Mucosa of stomach (tissue), 1 donor: ENCODE results near the gene SHISA7.
"Not testable (repeated sequence)": the region's sequence is repeated elsewhere in the genome, so short reads cannot be mapped to it uniquely, and the experiment has no call there.

ENCODE experiments used
- H3K27me3 ChIP-seq: one replicate; pipeline ENCODE4 v1.7.0; 2013; ENCODE audit warnings: mild to moderate bottlenecking, low read length; ENCODE audit not compliant: control insufficient read depth, insufficient read depth
- H3K36me3 ChIP-seq: one replicate; pipeline ENCODE4 v1.7.0; 2013; ENCODE audit warnings: low read length; ENCODE audit not compliant: control insufficient read depth, insufficient read depth
- H3K4me1 ChIP-seq: one replicate; pipeline ENCODE4 v1.7.0; 2013; ENCODE audit warnings: mild to moderate bottlenecking, low read length; ENCODE audit not compliant: control insufficient read depth, insufficient read depth
- H3K4me3 ChIP-seq: one replicate; pipeline ENCODE4 v1.7.0; 2013; ENCODE audit warnings: low read length
- H3K9ac ChIP-seq: one replicate; pipeline ENCODE4 v1.7.0; 2013; ENCODE audit warnings: mild to moderate bottlenecking, low read length, moderate library complexity
- H3K9me3 ChIP-seq: one replicate; pipeline ENCODE4 v1.7.0; 2013; ENCODE audit warnings: mild to moderate bottlenecking, low read length, moderate library complexity; ENCODE audit not compliant: control insufficient read depth
- donor health status: Pancreatic carcinoma.

The SHISA7 gene

GRCh38 chr19:55410168-55410567, 32.9 kb downstream of the SHISA7 start:
- H3K4me1 ChIP-seq, result peaks cover 16% of the 10 kb centered on the region
- no peaks in the 10 kb centered on the region for H3K36me3 ChIP-seq
- H3K9ac ChIP-seq, result no peak overlapping the region
- no peaks in the 10 kb centered on the region for H3K27me3 ChIP-seq
- no peaks in the 10 kb centered on the region for H3K9me3 ChIP-seq
- no peak overlapping the region for H3K4me3 ChIP-seq

DNA sequence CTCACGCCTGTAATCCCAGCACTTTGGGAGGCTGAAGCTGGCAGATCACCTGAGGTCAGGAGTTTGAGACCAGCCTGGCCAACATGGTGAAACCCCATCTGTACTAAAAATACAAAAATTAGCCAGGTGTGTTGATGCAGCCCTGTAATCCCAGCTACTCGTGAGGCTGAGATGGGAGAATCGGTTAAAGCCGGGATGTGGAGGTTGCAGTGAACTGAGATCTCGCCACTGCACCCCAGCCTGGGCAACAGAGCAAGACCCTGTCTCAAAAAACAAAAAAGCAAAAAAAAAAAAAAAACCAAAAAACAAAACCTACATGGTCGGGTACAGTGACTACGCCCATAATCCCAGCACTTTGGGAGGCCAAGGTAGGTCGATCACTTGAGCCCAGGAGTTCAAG, 33.9 kb downstream of the SHISA7 start:
- peaks cover 16% of the 10 kb centered on the region for H3K4me1 ChIP-seq
- H3K9me3 ChIP-seq, H3K36me3 ChIP-seq, H3K27me3 ChIP-seq, H3K4me3 ChIP-seq, H3K9ac ChIP-seq: not testable (repeated sequence)

GRCh38 chr19:55408533-55408872, 34.6 kb downstream of the SHISA7 start:
- peak overlapping the region; percentile 6 for H3K4me3 ChIP-seq
- peaks cover 16% of the 10 kb centered on the region for H3K4me1 ChIP-seq
- H3K36me3 ChIP-seq, result no peaks in the 10 kb centered on the region
- H3K9me3 ChIP-seq, result no peaks in the 10 kb centered on the region
- H3K9ac ChIP-seq, result peak overlapping the region; percentile 11
- H3K27me3 ChIP-seq, result no peaks in the 10 kb centered on the region

GRCh38 chr19:55407800-55408532, 35.1 kb downstream of the SHISA7 start:
- Histone ChIP-seq H3K4me1 (peaks cover 16% of the 10 kb centered on the region), H3K4me3 (peak overlapping the region; percentile 6), H3K36me3 (no peaks in the 10 kb centered on the region), H3K27me3 (no peaks in the 10 kb centered on the region), H3K9me3 (no peaks in the 10 kb centered on the region), H3K9ac (peak overlapping the region; percentile 84)

GRCh38 chr19:55407550-55407799, 35.6 kb downstream of the SHISA7 start, which contains the start of gene UBE2S:
UBE2S (minus strand) TSS chr19:55407788; CDS start chr19:55407589, 199 bp downstream.
- Histone ChIP-seq H3K4me3 (peak within 1 kb of the TSS; percentile 44), H3K4me1 (peaks cover 16% of the 10 kb centered on the region), H3K9ac (peak within 1 kb of the TSS; percentile 84)
- H3K9me3 ChIP-seq, H3K27me3 ChIP-seq, H3K36me3 ChIP-seq: not testable (repeated sequence)

DNA sequence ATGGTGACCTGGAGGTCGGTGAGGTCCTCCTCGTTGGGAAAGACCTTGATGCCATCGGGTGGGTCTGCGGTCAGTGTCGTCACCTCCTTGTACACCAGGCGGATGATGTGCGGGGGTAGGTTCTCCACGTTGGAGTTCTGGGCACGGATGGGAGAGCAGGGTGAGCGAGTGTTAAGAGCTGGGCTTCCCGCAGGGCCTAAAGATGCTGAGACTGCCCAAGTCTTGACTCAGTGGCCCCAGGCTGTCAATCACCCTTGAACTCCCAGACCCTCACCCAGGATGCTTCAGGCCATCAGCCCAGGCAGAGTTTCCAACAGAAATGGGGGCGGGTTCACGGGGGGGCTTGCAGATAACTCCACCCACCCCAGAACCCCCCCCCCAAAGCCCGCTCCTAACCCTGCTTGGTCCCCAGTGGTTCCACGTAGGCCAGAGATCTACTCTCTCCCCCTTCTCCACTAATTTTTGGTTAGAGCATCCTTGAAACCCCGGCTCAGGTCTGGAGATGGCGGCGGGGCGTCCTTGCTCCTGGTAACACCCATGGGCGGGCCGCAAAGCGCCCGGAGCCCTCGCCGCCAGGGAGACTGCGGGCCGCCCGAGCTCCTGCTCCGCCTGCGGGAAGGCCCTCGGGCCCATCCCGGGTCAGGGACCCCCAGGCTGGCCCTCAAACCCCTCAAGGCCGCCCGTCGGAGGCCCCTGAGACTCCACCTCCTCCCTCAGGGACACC, 36.1 kb downstream of the SHISA7 start:
- Histone ChIP-seq H3K4me3 (peak overlapping the region; percentile 44), H3K9me3 (no peaks in the 10 kb centered on the region), H3K36me3 (peaks cover 9% of the 10 kb centered on the region), H3K9ac (peak overlapping the region; percentile 84), H3K27me3 (no peaks in the 10 kb centered on the region), H3K4me1 (peaks cover 16% of the 10 kb centered on the region)

GRCh38 chr19:55406091-55406825, 36.8 kb downstream of the SHISA7 start:
- H3K4me3 ChIP-seq, result peak overlapping the region; percentile 44
- H3K9me3 ChIP-seq, result no peaks in the 10 kb centered on the region
- H3K27me3 ChIP-seq, result no peaks in the 10 kb centered on the region
- H3K36me3 ChIP-seq, result peaks cover 12% of the 10 kb centered on the region
- H3K9ac ChIP-seq, result peak overlapping the region; percentile 84
- peaks cover 16% of the 10 kb centered on the region for H3K4me1 ChIP-seq

GRCh38 chr19:55405638-55406037, 37.5 kb downstream of the SHISA7 start:
- peaks cover 12% of the 10 kb centered on the region for H3K36me3 ChIP-seq
- H3K9me3 ChIP-seq, result no peaks in the 10 kb centered on the region
- H3K4me1 ChIP-seq, result peaks cover 16% of the 10 kb centered on the region
- no peak overlapping the region for H3K4me3 ChIP-seq
- H3K9ac ChIP-seq, result peak overlapping the region; percentile 3
- no peaks in the 10 kb centered on the region for H3K27me3 ChIP-seq

- H3K4me1 ChIP-seq, result peaks cover 11% of the 10 kb centered on the region
- H3K9me3 ChIP-seq, result no peaks in the 10 kb centered on the region
- peaks cover 12% of the 10 kb centered on the region for H3K36me3 ChIP-seq
- no peaks in the 10 kb centered on the region for H3K27me3 ChIP-seq
- H3K4me3 ChIP-seq, result no peak overlapping the region
- H3K9ac ChIP-seq, result no peak overlapping the region
Measured at GRCh38 chr19:55402509-55402908, 40.6 kb downstream of the SHISA7 start.

- H3K36me3 ChIP-seq, result peaks cover 12% of the 10 kb centered on the region
- not testable (repeated sequence) for H3K4me3 ChIP-seq, H3K9ac ChIP-seq, H3K27me3 ChIP-seq, H3K9me3 ChIP-seq, H3K4me1 ChIP-seq
Measured at GRCh38 chr19:55401390-55401789, 41.7 kb downstream of the SHISA7 start.

DNA sequence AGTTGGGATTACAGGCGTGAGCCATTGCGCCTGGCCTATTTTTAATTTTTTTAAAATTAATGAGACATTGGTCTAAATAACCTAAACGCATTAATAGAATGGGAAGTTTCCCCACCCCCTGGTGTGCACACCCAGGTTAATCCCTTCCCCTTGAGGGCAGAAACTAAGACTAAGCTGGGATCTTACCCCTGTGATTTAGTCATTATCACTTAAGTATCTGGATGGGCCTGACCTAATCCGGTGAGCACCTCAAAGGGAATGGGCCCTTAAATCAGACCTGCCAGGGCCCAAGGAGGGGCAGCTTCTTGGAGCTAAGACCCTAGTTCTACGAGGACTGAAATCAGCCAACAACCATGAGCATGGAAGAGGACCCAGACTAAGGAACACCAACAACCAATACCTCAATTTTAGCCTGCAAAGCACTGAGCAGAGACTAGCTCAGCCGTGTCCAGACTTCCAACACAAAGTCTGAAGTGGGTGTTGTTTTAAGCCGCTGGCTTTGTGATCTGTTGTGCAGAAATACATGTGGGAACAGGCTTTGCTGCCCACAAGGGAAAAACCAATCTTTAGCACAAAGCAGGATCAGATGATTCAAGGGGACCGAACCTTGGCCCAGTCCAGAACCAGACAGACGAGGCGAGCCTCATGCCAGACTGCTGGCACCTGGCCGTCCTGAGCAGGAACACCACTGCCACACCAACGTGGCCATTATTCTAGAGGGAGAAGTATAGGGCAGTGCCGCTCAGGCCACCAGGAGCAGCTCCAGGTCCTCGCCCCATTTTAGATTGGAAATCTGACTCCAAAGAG, 42.6 kb downstream of the SHISA7 start:
- Histone ChIP-seq H3K9me3 (no peaks in the 10 kb centered on the region), H3K9ac (no peak overlapping the region), H3K27me3 (no peaks in the 10 kb centered on the region), H3K4me1 (no peaks in the 10 kb centered on the region), H3K36me3 (peaks cover 12% of the 10 kb centered on the region), H3K4me3 (no peak overlapping the region)
